RWPE1 (cell line): Measurements from ENCODE around the gene ZNF621.

Experiments
- CTCF ChIA-PET: fragments of 350-600 bp; sonication (Branson Sonifier 250); formaldehyde crosslinking; extraction: SDS; loops from one replicate; lab custom pipeline; 2021; lab: Yijun Ruan, JAX
- POLR2A ChIA-PET: fragments of 400-600 bp; formaldehyde crosslinking; extraction: SDS; loops from one replicate; lab custom pipeline; 2020; ENCODE audit warnings: antibody characterized with exemption; ENCODE audit not compliant: low non-redundant PET; lab: Yijun Ruan, JAX
- DNase-seq: peaks from one replicate; pipeline ENCODE4 v3.0.0; 2012; ENCODE audit warnings: low spot score
- H3K27ac ChIP-seq: fragments of 450-650 bp; 2 replicates; pipeline ENCODE4 v1.5.1; 2017
- CTCF ChIP-seq: fragments of 450-650 bp; conservative IDR thresholded peaks from 2 replicates; pipeline ENCODE4 v1.5.1; 2017; ENCODE audit warnings: low read depth, mild to moderate bottlenecking

The ZNF621 gene

GRCh38 chr3:40497288-40497687, 27.5 kb upstream of the ZNF621 start:
- no peak for DNase-seq
- POLR2A ChIA-PET: no interaction called here
- CTCF ChIA-PET: no interaction called here
- no peak overlapping the region for H3K27ac ChIP-seq
- no peak for TF ChIP-seq CTCF

- no peak overlapping the region for H3K27ac ChIP-seq
- no peak for DNase-seq
- POLR2A ChIA-PET: no interaction called here
- no peak for TF ChIP-seq CTCF
- CTCF ChIA-PET: no interaction called here
Measured at GRCh38 chr3:40499952-40500351, 24.8 kb upstream of the ZNF621 start.

- H3K27ac ChIP-seq: no peak overlapping the region
- TF ChIP-seq CTCF: no peak
- no peak for DNase-seq
- ChIA-PET CTCF (no interaction called here), POLR2A (no interaction called here)
Measured at GRCh38 chr3:40502034-40502433, 22.7 kb upstream of the ZNF621 start.

DNA sequence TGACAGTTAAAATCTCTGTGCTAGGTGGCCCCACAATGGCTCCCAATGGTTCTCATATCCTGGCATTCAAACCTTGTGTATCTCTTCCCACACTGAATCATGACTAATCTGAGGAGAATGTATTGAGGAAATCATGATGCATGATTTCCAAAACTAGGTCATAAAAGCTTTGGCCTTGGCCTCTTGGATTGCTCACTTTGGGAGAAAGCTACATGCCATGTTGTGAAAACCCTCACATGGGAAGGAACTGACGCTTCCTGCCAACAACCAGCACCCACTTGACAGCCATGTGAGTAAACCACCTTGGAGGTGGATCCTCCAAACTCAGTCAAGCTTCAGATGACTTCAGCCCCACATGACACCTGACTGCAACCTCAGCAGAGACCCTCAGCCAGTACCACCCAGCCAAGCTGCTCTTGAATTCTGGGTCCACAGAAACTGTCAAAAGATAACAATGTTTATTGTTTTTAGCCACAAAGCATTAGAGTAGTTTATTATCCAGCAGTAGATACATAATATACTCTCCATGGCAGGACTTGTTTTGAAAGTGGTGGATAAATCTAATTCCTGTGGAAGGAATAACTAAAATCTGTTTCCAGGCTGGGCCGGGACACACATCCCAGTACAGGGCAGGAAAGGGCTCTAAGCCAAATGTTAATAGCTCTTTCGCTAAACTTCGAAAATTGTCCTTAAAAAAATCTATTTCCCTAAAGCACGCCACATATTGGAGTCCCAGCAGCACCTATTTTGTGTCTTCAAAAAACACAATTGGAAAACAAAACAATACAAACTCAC, 19.9 kb upstream of the ZNF621 start:
- peak; percentile 63 for DNase-seq
- peak overlapping the region; percentile 36; the same call in 1 of the 2 replicates for H3K27ac ChIP-seq
- ChIA-PET CTCF (interaction anchor here (0.6 kb wide), 1 partner anchor 115 kb away, joined by 4 read pairs; no protein-coding TSS in a partner anchor), POLR2A (no interaction called here)
- no peak for TF ChIP-seq CTCF

DNA sequence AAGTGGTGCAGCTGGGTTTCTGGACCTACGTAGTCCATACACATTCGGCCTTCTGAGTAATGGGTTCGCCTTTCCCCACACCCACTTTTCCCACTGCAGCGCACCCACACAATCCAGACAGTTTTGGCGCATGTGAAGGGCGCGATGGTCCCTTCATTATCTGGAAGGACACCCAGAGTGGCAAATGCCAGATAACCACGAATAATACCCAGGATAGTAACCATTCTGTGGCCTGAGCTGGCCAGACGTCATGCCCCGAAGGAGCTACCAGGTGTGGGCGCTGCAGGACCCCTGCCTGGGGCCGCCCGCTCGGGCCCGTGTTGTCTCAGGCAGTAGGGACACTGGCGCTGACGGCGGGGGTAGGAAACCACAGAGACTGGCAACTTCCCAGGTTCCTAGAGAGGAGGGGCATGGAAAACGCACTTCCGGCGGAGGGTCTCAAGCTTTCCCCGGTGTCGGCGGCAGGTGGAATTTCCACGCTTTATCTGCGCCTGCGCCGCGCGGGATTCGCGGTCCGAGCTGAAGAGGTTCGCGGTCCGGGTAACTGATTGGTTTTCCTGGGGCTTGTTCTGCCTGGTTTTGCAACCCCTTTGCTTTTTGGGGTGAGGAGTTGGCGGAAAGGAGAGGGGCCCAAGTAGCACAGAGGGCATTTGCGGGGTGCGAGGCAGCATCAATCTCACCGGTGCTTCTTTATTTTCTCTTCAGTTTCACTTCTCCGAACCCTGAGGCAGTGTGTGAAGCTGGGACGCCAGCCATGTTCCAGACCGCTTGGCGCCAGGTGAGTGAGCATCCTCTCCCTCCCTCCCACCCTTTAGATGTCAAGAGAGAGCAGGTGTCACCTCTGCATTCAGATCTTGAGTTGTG, 18.9 kb upstream of the ZNF621 start, which contains the start of gene ZNF620:
ZNF620 (plus strand) TSS at position 441 of the 864 bp plus-strand sequence; CDS start at position 755, 314 bp downstream.
- peak; percentile 4 for DNase-seq
- ChIA-PET POLR2A (no interaction called here), CTCF (interaction anchor here (0.6 to 0.7 kb wide), 2 partner anchors 43 to 630 kb away, joined by 3 read pairs; no protein-coding TSS in a partner anchor)
- peak; percentile 33 for TF ChIP-seq CTCF
- H3K27ac ChIP-seq: peak within 1 kb of the TSS; percentile 36

- POLR2A ChIA-PET: no interaction called here
- H3K27ac ChIP-seq: no peak overlapping the region
- CTCF ChIA-PET: no interaction called here
- no peak for TF ChIP-seq CTCF
- no peak for DNase-seq
Measured at GRCh38 chr3:40511031-40511718, 13.6 kb upstream of the ZNF621 start.
